Ishikawa (cell line): ENCODE results near the gene CANT1.

Source experiments
- EP300 ChIP-seq: IDR thresholded peaks from 2 replicates; pipeline ENCODE4 v1.6.1; 2012; ENCODE audit warnings: borderline replicate concordance
- NFIC ChIP-seq: IDR thresholded peaks from 2 replicates; pipeline ENCODE4 v1.6.1; 2012

- TF ChIP-seq NFIC (no peak), EP300 (no peak)
These were observed 41.0 kb upstream of the CANT1 start for GRCh38 chr17:79050551-79050950.
